Measurements from ENCODE around the gene CASP6.

Gene CASP6

DNA sequence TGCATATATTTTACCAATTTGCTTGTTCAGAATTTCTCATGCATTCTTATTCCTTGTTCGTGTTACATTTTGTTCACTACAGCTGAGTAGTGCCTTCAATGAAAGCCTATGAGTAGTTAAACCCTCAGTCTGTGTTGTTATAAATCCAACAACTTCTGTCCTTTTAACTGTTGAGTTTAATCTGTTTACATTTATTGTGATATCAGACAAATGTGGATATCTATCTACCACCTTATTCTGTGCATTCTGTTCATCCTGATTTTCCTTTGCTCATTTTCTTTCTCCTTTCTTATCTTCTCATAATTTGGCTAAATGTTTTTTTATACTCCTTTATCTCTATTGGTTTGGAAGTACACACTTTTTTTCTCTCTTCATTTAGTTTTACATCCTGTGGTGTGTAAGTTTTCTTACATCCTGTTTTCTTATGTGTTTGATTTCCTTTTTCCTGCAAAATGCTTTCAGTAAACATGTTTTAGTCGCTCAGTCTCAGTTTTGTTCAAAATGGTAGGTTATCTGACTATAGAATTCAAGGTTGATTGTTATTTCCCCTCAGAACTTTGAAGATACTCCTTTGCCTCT lies 54.2 kb downstream of the CASP6 start:
- Histone ChIP-seq H3K18ac (ENCODE audit: low read length) (no peak overlapping the region), H3K4me1 (ENCODE audit: control insufficient read depth in 1 of 2, insufficient read depth in 2 of 2, low read length in 2 of 2) (no peaks in the 10 kb centered on the region), H4K91ac (ENCODE audit: low read depth, low read length) (no peak overlapping the region), H3K23ac (ENCODE audit: low read length) (no peak overlapping the region), H3K79me1 (ENCODE audit: low read length) (no peaks in the 10 kb centered on the region), H3K9ac (ENCODE audit: low read length) (no peak overlapping the region), H2BK12ac (ENCODE audit: low read length) (no peak overlapping the region), H3K27ac (ENCODE audit: low read depth, low read length) (no peak overlapping the region), H3K4me3 (ENCODE audit: low read depth, low read length) (no peak overlapping the region), H4K12ac (ENCODE audit: low read depth, low read length) (no peak overlapping the region), H2BK120ac (ENCODE audit: insufficient read depth, low read length, poor library complexity) (no peak overlapping the region), H4K8ac (ENCODE audit: low read depth, low read length) (no peak overlapping the region), H3K4ac (ENCODE audit: low read depth, low read length) (no peak overlapping the region), H2BK5ac (ENCODE audit: low read depth, low read length, poor library complexity) (no peak overlapping the region), H3K14ac (ENCODE audit: low read length) (no peak overlapping the region), H2AFZ (ENCODE audit: insufficient read depth, low read length, poor library complexity) (no peak overlapping the region), H3K79me2 (ENCODE audit: control insufficient read depth, insufficient read depth, low read length, poor library complexity) (no peaks in the 10 kb centered on the region), H3K36me3 (ENCODE audit: control insufficient read depth in 1 of 2, insufficient read depth in 2 of 2, low read length in 2 of 2) (no peaks in the 10 kb centered on the region), H3K9me3 (ENCODE audit: insufficient read depth, low read depth, low read length) (no peaks in the 10 kb centered on the region), H3K27me3 (ENCODE audit: insufficient read depth, low read length) (no peaks in the 10 kb centered on the region), H2AK5ac (ENCODE audit: low read length) (no peak overlapping the region), H3K4me2 (ENCODE audit: low read length) (no peak overlapping the region)
- WGBS (ENCODE audit: extremely low coverage, insufficient coverage, insufficient read length): no CpG with 5 or more reads among the region's 2 CpGs
- no peak for DNase-seq

- Histone ChIP-seq H3K14ac (ENCODE audit: low read length) (no peak overlapping the region), H3K9me3 (ENCODE audit: insufficient read depth, low read depth, low read length) (no peaks in the 10 kb centered on the region), H2BK12ac (ENCODE audit: low read length) (no peak overlapping the region), H3K36me3 (ENCODE audit: control insufficient read depth in 1 of 2, insufficient read depth in 2 of 2, low read length in 2 of 2) (no peaks in the 10 kb centered on the region), H3K4ac (ENCODE audit: low read depth, low read length) (no peak overlapping the region), H2AFZ (ENCODE audit: insufficient read depth, low read length, poor library complexity) (no peak overlapping the region), H4K12ac (ENCODE audit: low read depth, low read length) (no peak overlapping the region), H3K4me2 (ENCODE audit: low read length) (no peak overlapping the region), H2AK5ac (ENCODE audit: low read length) (no peak overlapping the region), H2BK120ac (ENCODE audit: insufficient read depth, low read length, poor library complexity) (no peak overlapping the region), H3K79me2 (ENCODE audit: control insufficient read depth, insufficient read depth, low read length, poor library complexity) (no peaks in the 10 kb centered on the region), H4K8ac (ENCODE audit: low read depth, low read length) (no peak overlapping the region), H3K79me1 (ENCODE audit: low read length) (no peaks in the 10 kb centered on the region), H3K27me3 (ENCODE audit: insufficient read depth, low read length) (no peaks in the 10 kb centered on the region), H4K91ac (ENCODE audit: low read depth, low read length) (no peak overlapping the region), H3K18ac (ENCODE audit: low read length) (no peak overlapping the region), H3K27ac (ENCODE audit: low read depth, low read length) (no peak overlapping the region), H3K4me3 (ENCODE audit: low read depth, low read length) (no peak overlapping the region), H3K9ac (ENCODE audit: low read length) (no peak overlapping the region), H3K23ac (ENCODE audit: low read length) (no peak overlapping the region), H3K4me1 (ENCODE audit: control insufficient read depth in 1 of 2, insufficient read depth in 2 of 2, low read length in 2 of 2) (no peaks in the 10 kb centered on the region), H2BK5ac (ENCODE audit: low read depth, low read length, poor library complexity) (no peak overlapping the region)
- DNase-seq: no peak
- no CpG with 5 or more reads among the region's 5 CpGs for WGBS (ENCODE audit: extremely low coverage, insufficient coverage, insufficient read length)
Measured at GRCh38 chr4:109648266-109648996, 54.8 kb downstream of the CASP6 start.

DNA sequence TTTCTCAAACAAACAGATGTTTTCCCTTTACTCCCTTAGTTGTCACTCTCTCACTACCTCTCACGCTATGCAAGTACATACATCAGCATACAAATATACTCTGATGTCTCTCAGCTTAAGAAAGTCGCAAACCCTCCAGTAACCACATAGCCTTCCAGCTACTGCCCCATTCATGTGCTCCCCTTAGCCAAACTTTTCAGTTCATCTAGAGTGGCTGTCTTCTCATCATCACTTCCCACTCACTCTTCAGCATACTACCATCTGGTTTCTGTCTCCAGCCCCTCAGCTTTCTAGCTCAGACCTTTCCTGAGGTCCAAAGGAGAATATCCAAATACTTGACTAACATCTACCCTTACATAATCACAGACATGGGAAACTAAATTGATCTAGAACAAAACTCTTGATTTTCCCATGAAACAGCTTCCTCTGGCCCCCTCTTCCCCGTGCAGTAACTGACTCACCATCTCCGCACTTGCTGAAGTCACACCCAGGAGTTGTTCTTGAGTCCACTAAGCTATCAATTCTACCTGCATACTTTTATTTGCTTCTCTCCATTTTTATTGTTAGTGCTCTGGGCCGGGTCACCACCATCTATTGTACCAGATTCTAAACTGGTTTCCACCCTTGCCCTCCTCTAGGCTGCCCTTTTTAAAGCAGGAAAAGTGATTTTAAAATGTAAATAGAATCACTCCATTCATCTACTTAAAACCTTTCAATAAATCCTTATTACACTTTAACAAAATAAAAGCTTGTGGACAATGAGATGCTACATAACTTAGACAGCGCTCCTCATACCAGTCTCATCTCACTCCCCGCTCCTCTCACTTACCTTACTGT lies 57.2 kb downstream of the CASP6 start:
- H3K14ac ChIP-seq (ENCODE audit: low read length): no peak overlapping the region
- no peak overlapping the region for H4K91ac ChIP-seq (ENCODE audit: low read depth, low read length)
- H3K4me2 ChIP-seq (ENCODE audit: low read length): no peak overlapping the region
- no peak overlapping the region for H3K4me3 ChIP-seq (ENCODE audit: low read depth, low read length)
- H2AFZ ChIP-seq (ENCODE audit: insufficient read depth, low read length, poor library complexity): no peak overlapping the region
- no peaks in the 10 kb centered on the region for H3K9me3 ChIP-seq (ENCODE audit: insufficient read depth, low read depth, low read length)
- H2BK12ac ChIP-seq (ENCODE audit: low read length): no peak overlapping the region
- H3K27ac ChIP-seq (ENCODE audit: low read depth, low read length): no peak overlapping the region
- H3K27me3 ChIP-seq (ENCODE audit: insufficient read depth, low read length): no peaks in the 10 kb centered on the region
- no peaks in the 10 kb centered on the region for H3K79me1 ChIP-seq (ENCODE audit: low read length)
- no peak overlapping the region for H4K12ac ChIP-seq (ENCODE audit: low read depth, low read length)
- WGBS (ENCODE audit: extremely low coverage, insufficient coverage, insufficient read length): no CpG with 5 or more reads among the region's 7 CpGs
- H2AK5ac ChIP-seq (ENCODE audit: low read length): no peak overlapping the region
- no peak overlapping the region for H3K18ac ChIP-seq (ENCODE audit: low read length)
- no peak overlapping the region for H2BK5ac ChIP-seq (ENCODE audit: low read depth, low read length, poor library complexity)
- H3K36me3 ChIP-seq (ENCODE audit: control insufficient read depth in 1 of 2, insufficient read depth in 2 of 2, low read length in 2 of 2): no peaks in the 10 kb centered on the region
- no peak for DNase-seq
- no peaks in the 10 kb centered on the region for H3K4me1 ChIP-seq (ENCODE audit: control insufficient read depth in 1 of 2, insufficient read depth in 2 of 2, low read length in 2 of 2)
- H3K23ac ChIP-seq (ENCODE audit: low read length): no peak overlapping the region
- H3K79me2 ChIP-seq (ENCODE audit: control insufficient read depth, insufficient read depth, low read length, poor library complexity): no peaks in the 10 kb centered on the region
- H4K8ac ChIP-seq (ENCODE audit: low read depth, low read length): no peak overlapping the region
- H3K9ac ChIP-seq (ENCODE audit: low read length): no peak overlapping the region
- H2BK120ac ChIP-seq (ENCODE audit: insufficient read depth, low read length, poor library complexity): no peak overlapping the region
- no peak overlapping the region for H3K4ac ChIP-seq (ENCODE audit: low read depth, low read length)

DNA sequence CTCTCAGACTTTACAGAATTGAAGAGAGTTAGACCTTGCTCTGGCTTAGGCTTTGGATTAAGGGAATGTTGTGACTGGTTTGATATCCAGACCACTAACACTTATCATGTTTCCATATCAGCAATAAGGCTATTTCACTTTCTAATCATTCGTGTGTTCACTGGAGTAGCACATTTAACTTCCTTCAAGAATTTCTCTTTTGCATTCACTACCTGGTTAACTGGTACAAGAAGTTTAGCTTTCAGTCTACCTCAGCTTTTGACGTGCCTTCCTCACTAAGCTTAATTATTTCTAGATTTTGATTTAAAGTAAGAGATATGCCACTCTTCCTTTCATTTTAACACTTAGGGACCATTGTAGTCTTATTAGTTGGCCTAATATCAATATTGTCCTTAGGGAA lies 62.6 kb downstream of the CASP6 start:
- no peak overlapping the region for H3K18ac ChIP-seq (ENCODE audit: low read length)
- H3K27me3 ChIP-seq (ENCODE audit: insufficient read depth, low read length): no peaks in the 10 kb centered on the region
- no peak for DNase-seq
- H3K9me3 ChIP-seq (ENCODE audit: insufficient read depth, low read depth, low read length): no peaks in the 10 kb centered on the region
- no peaks in the 10 kb centered on the region for H3K79me1 ChIP-seq (ENCODE audit: low read length)
- H3K79me2 ChIP-seq (ENCODE audit: control insufficient read depth, insufficient read depth, low read length, poor library complexity): no peaks in the 10 kb centered on the region
- no peak overlapping the region for H2BK120ac ChIP-seq (ENCODE audit: insufficient read depth, low read length, poor library complexity)
- H4K91ac ChIP-seq (ENCODE audit: low read depth, low read length): no peak overlapping the region
- H2AFZ ChIP-seq (ENCODE audit: insufficient read depth, low read length, poor library complexity): no peak overlapping the region
- no peaks in the 10 kb centered on the region for H3K36me3 ChIP-seq (ENCODE audit: control insufficient read depth in 1 of 2, insufficient read depth in 2 of 2, low read length in 2 of 2)
- no peak overlapping the region for H2AK5ac ChIP-seq (ENCODE audit: low read length)
- H3K14ac ChIP-seq (ENCODE audit: low read length): no peak overlapping the region
- H3K4me3 ChIP-seq (ENCODE audit: low read depth, low read length): no peak overlapping the region
- no peaks in the 10 kb centered on the region for H3K4me1 ChIP-seq (ENCODE audit: control insufficient read depth in 1 of 2, insufficient read depth in 2 of 2, low read length in 2 of 2)
- H2BK12ac ChIP-seq (ENCODE audit: low read length): no peak overlapping the region
- H2BK5ac ChIP-seq (ENCODE audit: low read depth, low read length, poor library complexity): no peak overlapping the region
- H4K12ac ChIP-seq (ENCODE audit: low read depth, low read length): no peak overlapping the region
- no peak overlapping the region for H3K23ac ChIP-seq (ENCODE audit: low read length)
- no peak overlapping the region for H3K4me2 ChIP-seq (ENCODE audit: low read length)
- no CpG with 5 or more reads among the region's 2 CpGs for WGBS (ENCODE audit: extremely low coverage, insufficient coverage, insufficient read length)
- H3K9ac ChIP-seq (ENCODE audit: low read length): no peak overlapping the region
- no peak overlapping the region for H4K8ac ChIP-seq (ENCODE audit: low read depth, low read length)
- no peak overlapping the region for H3K4ac ChIP-seq (ENCODE audit: low read depth, low read length)
- H3K27ac ChIP-seq (ENCODE audit: low read depth, low read length): no peak overlapping the region
